T-helper 2 cell treated with Interferon-gamma antibody and Interleukin-4, amounts not matched to agents 100 ng/mL and 5 ng/mL, for 36 hours (primary cell): Measurements from ENCODE around the gene PLXDC2. TPM values are rescaled to one million over a fixed set of nuclear protein-coding genes. Genes with fewer than 3 reads are reported as not detected.

Source experiments
- intact Hi-C: fragments of 100-400 bp; cut with micrococcal nuclease; formaldehyde crosslinking; loops from one replicate; pipeline ENCODE4 v1.15.1; 2023
- total RNA-seq: library from RNA; stranded (reverse); gene quantifications from 2 replicates; pipeline ENCODE4 v1.2.3, GENCODE V29; 2022

PLXDC2 gene
- total RNA-seq, 1 donor from 2014 or later, result not detected

DNA sequence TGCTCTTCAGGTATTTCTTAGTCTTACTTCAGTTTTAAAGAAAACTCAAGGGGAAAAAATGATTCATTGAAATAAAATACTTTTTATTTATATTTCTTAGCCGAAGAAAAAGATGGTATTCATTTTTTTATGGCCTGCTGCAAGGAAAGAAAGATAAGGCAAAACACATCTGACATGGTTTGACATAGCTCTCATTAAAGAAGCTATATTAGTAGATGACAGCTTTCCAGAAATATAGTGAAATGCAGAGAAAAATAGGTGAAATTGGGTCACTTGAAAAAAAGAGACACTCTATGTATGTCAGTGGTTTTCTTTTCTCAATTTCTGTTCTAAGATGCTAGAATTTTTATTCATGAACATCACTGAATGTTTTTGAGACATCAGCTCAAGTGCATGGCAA, 438.3 kb downstream of the PLXDC2 start:
- intact Hi-C loops, result no loop called here

DNA sequence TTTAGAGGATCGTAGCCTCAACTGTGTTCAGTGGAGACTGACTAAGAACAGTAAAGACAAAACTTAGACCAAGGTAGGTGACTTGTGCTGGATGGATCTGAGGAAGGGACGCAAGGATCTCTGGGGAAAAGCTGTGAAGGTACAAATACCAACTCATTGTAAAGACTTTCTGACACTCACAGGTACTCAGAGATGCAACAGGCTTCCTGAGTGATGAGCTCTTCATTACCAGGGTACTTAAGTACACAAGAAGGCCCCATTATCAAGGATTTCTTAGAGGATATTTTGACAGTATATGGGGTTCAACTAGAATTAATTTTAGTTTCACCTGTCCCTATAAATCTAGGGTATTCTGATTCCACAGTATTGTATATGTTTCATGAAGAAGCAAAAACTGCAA, 440.7 kb downstream of the PLXDC2 start:
- intact Hi-C loops, result no loop called here

DNA sequence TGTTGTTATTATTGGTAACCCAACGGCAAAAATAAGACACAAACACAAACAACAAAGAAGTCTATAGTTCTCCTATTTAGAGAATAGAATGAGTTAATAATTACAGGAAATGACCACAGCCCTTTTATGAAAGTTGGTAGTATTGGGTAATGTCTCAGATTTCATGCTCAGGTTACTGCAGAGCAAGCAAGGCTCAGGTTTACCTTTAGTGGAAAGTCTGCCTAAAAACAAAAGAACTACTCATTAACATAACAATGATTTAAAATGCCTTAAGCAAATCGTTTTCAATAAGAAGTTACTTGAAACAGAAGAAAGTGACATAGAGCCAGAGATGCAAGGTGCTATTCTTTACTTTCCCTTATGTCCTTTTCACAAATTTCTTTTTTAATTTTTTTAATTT, 441.2 kb downstream of the PLXDC2 start:
- intact Hi-C loops, result no loop called here

DNA sequence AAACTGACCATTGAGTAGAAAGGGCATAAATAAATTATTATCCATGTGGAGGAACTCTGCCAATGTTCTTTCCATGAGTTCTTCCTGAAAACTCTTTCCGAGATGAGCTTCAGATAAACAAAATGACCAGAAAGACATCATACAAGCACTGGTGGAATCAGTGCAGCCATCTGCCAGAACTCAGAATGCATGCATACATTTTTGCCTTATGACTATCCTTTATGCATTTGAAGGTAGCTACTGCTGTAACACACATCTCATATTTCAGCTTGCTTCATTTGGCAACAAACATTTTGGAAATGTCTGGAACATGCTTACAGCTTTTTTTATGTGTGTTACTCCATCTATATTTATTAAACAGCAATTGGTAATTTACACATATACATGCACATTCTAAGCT, 448.9 kb downstream of the PLXDC2 start:
- intact Hi-C loops, result no loop called here

DNA sequence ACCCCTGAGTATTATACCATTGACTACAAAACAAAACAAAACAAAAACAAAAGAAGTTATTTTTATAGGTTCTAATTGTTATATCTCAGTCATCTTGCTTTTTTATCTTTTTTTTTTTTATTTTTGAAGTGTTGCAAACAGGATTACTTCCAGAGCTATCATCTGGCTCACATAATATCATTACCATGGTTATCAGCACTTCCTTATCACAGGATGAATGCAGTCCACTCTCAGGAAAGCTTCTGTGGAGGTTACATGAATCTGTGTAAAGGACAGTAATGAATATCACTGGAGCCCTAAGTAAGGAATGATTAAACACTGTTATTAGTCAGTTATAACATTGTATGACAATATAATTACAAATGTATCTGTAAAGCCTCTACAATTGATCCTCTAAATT, 451.5 kb downstream of the PLXDC2 start:
- intact Hi-C loops, result no loop called here

DNA sequence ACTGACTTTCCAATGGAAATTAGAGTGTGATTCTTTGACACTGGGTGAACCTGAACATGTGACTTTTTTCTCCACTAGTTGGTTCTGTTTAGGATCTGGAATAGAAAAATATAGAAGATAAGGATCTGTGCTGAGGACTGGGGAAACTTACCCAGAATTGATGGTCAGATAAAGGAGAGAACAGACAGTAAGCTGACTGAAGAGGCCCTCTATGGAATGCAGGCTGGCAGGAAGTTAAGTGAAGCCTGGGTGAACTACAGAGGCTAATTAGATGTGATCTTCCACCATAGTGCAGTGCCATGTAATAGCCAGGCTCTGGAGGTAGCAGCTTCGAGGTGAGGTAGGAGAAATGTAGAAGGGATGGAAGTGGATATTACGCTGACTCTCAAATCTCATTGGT, 455.3 kb downstream of the PLXDC2 start:
- intact Hi-C loops, result no loop called here

DNA sequence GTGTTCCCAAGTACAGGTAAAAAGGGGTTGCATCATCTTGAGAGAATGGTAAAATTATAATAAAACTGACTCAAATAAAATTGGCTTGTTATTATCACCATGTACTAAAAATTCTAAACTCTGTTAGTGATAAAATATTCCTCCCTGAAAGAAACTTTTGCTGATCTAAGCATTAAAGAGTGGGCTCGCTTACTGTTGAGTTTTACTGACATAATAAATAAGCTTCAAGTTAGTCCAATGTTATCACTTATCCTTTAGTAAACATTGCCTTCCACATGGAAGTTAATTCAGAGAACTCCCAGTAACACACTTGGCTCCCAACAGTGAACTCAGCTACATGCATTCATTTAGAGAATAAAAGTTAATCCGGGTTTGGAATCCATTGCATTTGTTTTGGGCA, 456.4 kb downstream of the PLXDC2 start:
- intact Hi-C loops, result no loop called here

DNA sequence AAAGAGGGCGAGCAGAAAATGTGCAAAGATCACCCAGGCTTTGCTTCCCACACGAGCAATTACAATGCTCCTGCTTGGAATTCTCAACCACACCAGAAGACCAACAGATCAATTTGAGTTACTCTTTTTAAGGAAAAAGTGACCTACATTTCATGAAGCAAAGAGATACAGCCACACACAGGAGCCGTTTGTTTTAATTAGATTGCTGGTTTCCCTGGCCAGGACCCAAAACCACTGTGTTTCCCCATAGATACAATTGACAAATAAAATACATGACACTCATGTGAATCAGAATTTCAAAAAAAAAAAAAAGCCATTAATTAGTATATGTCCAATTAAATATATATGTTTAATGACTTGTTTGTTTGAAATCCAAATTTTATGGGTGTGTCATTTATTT, 458.3 kb downstream of the PLXDC2 start:
- intact Hi-C loops, result no loop called here

DNA sequence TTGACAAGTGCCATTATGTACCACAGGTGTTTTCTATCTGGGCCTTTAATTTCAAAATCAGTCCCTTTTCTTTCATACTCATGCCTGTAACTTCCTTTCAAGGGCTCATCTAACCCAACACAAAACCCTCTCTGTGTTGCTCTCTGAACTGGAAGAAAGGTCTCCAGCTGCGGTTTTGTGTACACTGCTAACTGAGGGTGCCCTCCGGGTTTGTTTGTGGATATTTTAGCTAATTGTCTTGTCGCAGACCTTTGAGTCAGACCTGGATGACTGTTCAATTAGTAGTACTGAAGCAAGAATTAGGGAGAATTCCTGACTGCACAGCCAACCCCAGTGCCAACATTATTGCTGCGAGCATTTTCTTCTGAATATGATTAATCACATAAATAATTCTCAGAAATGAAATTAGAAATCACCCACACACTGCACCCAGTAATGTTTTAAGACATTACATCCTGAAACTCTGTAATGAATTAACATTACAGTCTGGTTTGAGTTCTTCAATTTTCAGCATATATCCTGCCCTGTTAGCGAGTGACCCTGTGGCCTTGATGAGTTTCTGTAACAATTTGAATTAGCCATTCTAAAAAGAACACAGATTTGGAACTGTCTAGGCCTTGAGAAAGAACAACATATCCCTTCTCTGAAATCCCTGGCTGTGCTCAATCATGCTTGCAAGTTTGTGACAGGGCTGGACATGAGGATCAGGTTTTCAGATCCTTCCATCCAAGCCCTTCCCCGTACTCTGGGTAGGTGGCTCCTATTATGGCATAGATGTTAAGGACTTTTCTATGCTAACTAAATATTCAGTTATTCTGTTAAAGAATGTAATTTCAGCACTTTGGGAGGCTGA, 460.1 kb downstream of the PLXDC2 start:
- intact Hi-C loops, result no loop called here

DNA sequence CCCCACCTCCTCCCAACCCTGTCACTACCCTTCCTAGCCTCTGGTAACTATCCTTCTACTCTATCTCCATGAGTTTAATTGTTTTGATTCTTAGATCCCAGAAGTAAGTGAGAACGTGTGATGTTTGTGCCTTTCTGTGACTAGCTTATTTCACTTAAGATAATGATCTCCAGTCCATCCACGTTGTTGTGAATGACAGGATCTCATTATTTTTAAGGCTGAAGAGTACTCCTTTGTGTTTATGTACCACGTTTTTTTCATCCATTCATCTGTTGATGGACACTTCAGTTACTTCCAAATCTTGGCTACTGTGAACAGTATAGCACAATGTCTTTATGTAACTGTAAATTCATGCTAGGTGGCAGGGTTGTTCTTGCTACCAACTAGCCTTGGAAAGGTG, 461.6 kb downstream of the PLXDC2 start:
- intact Hi-C loops, result no loop called here

DNA sequence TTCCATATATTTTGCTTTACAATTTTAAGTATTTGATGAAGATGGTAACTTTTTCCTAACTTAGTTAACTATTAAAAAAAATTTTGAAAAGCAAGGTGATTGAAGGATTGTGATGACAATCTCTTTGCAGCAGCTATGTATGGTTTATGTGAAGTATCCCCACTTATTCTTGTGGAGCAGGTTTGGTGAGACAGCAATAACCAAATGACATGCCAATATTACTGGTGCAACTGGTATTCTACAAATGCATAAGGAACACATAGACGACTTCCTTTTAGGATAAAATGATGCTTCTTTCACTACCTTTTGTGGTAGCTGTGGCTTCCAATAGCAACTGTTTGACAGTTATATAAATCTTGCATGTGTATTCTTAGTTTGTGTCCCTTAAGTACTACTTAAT, 465.3 kb downstream of the PLXDC2 start:
- intact Hi-C loops, result no loop called here

DNA sequence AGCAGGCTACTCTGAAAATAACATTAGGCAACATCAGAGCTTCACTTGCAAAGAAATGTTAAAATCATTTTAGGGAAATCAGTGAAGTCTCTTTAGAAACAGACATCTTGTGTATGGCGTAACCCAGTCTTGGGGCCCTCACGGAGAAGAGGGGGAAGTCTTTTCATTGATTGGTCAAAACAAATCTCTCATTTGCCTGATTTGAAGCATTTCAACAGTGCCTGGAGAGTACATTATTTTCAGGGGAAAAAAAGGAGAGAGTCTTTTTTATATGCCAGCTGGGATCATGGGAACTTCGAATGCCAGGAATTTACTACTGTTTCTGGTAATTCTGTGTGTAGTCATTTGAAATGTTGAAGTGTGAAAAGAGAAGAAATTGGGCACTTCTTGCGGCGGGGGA, 471.4 kb downstream of the PLXDC2 start:
- intact Hi-C loops, result no loop called here

DNA sequence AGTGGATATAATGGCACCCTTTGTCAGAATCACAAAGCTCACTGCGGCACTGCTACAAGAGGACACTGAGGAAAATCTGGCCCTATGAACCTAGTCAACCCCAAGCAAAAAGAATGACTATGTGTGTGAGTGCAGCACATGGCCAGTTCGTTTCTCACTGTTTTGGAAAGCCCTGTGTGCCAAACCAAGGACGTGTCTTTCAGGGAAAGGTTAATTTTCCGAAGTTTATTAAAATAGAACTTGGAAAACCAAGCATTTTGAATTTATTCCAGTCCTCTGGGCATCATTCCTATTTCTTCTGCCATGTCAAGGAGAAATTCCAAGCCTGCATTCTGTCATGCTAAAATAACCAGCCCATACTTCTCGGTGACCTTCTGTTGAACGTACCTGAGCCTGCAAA, 471.8 kb downstream of the PLXDC2 start:
- intact Hi-C loops, result no loop called here

DNA sequence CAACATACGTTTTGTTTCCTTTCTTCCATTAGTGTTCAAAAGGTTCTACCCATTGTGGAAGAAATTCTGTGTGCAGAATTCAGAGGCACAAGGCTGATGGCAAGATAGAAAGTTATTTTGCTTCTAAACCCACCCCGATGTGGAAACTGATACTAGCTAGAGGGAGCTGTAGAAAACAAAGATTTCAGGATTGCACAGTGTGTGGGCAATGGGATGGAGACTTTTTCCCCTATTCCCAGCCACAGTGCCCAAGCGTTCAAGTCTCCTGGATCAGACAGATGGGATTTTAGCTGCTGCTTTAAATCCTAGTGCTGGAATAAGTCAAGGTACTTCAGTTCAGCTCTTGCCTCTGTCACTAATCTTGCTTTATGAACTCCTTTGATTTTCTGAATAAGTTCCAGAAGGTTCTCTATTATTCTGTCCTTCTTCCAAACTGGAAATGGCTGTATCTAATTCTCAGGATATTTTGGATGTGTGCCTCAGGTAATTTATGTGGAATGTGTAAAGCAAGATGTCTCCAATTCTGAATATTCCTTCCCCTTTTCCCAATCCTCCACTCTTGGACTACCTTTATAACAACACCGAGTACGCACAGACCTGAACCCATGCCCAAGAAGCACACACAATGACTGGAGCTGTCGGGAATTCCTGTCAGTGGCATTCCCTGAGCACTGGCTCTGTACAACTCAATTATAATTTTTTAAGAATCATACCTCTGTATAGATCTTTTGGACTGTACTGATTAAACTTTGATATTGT, 473.0 kb downstream of the PLXDC2 start:
- intact Hi-C loops, result no loop called here

DNA sequence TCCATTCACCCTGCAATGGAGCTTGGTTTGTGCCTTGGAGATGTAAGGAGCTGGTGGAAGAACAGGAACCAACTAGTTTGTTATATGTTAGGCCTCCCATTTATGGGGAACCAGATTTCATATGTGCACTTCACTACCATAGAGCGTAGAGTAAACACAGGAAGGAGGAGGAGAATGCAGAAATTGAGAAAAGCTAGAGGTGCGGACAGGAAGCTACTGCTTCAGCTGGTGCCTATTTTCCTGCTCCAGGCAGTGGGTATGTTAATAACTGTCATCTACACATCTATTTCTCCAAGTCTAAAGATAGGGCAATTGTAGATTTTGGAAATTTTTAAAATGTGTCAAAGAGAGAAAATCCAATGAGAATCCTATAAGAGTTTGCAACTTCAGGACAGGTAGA, 482.2 kb downstream of the PLXDC2 start:
- intact Hi-C loops, result no loop called here

DNA sequence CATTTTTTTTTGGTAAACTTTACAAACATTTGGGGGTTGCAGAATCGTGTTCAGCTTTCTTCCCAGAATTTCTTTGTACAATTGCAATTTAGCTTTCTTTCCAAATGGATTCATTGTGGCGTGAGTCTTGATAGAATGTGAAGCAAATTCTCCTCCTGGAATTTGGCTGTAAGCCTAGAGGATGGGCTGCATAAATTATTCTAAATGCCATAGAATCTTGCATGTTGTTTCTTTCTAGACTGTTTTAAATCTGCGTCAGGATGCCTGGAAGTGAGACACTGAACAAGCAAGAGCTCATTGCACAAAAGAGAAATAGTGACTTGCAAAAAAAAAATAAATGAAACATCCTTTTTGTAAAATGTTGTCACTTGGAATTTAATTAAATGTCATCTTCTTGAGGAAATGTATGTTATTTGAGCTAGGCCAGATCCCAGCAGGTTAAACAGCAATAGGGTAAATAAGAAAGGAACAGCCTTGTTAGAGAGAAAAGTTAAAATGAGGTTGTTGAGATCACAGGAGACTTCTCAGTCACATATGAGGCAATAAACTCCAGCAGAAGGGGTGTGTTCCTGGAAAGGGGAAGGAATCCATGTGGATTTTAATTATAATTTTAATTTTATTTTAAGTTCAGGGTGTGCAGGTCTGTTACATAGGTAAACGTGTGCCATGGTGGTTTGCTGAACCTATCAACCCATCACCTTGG, 483.0 kb downstream of the PLXDC2 start:
- intact Hi-C loops, result no loop called here

DNA sequence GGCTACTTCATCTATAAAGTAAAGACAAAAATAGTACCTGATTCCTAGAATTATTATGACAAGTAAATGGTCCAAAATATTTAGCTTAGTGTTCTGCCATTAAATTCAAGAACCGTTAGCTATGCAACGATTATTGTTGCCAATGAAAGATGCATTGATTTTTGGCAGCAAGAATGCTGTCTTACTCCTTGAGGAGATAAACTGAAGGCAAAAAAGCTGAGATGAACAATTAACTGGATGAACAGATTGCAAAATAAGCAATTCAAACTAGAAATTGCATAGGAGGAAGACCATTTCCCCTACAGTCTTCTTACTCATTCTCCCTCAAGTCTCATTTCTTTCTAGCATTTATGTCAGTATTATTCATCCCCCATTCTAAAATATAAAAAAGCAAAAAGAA, 484.5 kb downstream of the PLXDC2 start:
- intact Hi-C loops, result no loop called here

DNA sequence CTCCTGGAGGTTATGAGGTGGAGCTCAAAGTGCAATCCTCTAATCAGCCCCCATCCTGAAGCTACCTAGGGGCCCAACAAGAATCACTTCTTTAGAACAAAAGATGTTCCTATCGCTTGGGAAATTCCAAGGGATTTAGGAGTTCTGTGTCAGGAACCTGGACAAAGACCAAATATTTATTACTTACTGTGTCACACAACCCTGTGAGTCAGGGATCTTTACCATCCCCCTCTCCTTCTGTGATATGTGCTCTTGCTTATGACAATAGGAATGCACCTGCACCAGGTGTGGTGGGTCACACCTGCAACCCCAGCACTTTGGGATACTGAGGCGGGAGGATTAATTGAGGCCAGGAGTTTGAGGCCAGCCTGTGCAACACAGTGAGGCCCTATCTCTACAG, 485.8 kb downstream of the PLXDC2 start:
- intact Hi-C loops, result no loop called here

DNA sequence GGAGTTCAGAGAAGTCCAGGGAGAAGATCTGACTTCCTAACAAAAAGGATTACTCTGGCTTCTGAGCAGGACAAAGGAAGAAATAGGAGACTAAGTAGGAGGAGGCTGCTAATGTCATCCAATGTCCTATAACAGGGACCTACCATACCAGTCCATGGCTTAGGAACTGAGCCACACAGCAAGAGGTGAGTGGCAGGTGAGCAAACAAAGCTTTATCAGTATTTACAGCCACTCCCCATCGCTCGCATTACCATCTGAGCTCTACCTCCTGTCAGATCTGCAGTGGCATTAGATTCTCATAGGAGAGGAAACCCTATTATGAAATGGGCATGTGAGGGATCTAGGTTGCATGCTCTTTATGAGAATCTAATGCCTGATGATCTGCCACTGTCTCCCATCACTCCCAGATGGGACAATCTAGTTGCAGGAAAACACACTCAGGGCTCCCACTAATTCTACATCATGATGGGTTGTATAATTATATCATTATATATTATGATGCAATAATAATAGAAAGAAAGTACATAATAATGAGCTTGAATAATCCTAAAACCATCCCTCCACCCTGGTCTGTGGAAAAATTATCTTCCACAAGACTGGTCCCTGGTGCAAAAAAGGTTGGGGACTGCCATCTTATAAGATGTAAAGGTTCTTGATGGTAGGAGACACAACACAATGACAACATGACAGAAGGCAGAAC, 487.4 kb downstream of the PLXDC2 start:
- intact Hi-C loops, result no loop called here

DNA sequence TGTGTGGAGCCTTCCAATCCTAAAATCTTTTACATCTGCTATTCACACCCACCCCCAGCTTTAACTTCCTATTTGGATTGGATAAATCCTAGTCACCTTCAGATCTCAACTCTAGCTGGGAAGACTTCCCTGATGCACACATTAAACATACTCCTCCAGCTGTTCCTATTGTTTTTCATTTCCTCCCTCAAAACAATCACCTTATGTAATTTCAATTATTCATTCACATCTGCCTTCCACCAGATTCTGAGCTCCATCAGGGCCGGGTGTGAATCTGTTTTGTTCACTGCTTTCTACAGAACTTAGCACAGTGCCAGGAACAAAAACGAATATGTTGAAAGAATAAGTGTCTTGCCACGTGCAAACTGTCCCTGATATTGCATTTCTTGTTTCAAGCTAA, 497.4 kb downstream of the PLXDC2 start:
- intact Hi-C loops, result no loop called here

DNA sequence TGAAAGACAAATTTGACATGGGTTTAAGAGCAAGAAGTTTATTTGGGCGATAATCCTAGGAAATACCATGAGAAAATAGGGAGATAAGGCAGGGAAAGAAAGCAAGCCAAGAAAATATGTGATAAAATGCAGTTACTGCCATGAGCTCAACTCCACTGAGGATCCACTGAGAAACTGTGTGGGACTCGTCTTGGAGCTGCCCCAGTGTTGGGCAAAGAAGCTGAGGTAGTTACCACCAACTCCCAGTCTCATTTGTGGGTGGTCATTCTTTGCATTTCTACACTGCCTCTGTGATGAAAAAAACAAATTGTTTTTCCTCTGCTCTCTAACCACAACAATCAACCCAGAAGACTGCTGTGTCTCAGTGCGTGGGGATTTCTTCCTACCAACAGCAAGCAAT, 498.2 kb downstream of the PLXDC2 start:
- intact Hi-C loops, result no loop called here

DNA sequence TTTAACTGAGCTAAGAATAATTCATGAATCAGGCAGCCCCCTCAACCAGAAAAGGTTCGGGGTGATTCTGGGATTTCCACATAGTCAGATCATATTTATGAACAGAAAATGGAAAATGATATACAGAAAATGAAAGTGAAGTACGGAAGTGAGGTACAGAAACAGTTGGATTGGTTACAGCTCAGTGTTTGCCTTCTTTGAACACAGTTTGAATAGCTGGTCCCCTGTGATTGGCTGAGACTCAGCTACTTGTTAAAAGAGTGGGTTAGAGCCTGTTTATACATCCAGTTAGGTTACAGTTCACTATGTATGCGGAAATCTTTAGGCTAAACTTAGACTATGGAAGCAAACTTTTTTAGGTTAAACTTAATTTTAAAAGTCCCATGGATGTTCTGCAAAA, 511.7 kb downstream of the PLXDC2 start:
- intact Hi-C loops, result no loop called here
